ENCODE data around the gene MRPL40.

Gene MRPL40

DNA sequence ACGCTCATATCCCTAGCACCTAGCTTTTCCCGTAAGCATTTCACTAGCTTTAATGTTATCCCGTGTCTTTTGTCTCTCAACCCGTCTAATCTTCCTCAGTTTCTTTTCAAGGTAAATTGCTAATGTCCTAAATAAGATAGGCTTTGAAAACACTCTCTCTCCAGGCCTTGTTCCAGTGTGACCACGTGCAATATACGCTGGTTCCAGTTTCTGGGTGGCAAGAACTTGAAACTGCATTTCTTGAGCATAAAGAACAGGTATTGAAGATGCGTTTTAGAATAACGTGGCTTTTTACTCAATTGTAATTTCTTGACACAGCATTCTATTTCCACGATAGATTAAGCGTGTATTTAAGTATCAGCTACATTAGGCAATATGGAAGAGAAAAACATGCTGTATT is 48.4 kb downstream of the MRPL40 start:
- DNase-seq (ENCODE audit: low read depth in 3 of 3), result no peak

DNA sequence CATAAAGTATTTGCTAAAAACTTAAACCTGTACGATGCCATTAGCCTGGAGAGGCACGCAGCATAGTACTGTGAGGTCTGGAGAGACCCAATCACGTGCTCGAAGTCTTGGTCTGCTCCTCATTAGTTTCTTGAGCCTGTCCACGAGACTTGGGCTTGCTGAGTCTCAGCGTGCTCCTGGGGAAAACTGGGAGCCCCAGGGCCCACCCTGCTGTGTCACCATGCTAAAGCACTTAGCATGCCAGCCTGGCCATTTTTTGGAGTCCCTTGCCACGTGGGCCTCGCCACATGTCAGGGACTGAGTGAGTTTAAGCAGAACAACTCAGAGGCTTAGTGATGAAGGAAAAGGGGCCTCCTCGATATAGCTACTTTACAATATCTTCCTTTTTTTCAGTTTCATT is 50.0 kb downstream of the MRPL40 start:
- DNase-seq (ENCODE audit: low read depth in 3 of 3), result no peak

DNA sequence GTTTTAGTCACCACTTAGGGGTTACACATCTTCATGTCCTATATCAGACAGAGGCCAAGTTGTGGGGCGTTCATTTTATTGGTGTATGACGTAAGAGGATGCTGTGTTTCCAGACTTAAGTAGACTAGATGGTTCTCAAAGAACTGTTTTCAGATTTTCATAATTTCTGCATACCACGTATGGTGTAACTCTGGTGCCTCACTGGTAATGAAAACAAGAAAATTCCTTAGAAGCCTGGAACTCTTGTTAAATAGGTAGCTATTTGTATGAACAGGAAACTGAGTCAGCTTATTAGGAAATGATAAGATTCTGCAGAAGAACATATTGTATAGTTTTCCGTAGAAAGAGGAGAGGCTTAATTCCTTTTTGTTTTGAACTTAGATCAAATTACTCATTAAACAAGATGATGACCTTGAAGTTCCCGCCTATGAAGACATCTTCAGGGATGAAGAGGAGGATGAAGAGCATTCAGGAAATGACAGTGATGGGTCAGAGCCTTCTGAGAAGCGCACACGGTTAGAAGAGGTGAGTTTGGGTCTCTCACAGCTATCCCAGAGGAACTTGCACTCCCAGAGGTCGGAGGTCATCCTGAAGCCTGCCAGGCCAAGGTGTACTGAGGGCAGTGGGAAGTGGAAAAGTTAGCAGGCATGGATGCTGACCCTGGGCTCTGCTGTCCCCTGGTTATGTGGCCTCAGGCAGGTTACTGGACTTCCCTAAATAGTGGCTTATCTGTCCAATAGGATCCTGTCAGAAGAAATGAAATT is 51.3 kb downstream of the MRPL40 start:
- no peak for DNase-seq (ENCODE audit: low read depth in 3 of 3)

Measured in stimulated activated CD4-positive, alpha-beta T cell treated with anti-CD3 and anti-CD28 coated beads, TNF-alpha, amount 100 ng/mL, for 48 hours (primary cell).